ENCODE measurements around the gene MAOB.

Gene MAOB

GRCh38 chrX:43741843-43742573 lies 140.2 kb downstream of the MAOB start:
- H3K27ac ChIP-seq: peak overlapping the region; percentile 66
- TF ChIP-seq CTCF (IDR thresholded peaks at IDR 0.05) (no peak), ZFX (IDR thresholded peaks at IDR 0.05; ENCODE audit: borderline replicate concordance) (no peak)

- TF ChIP-seq ZFX (IDR thresholded peaks at IDR 0.05; ENCODE audit: borderline replicate concordance): no peak
- no peak for TF ChIP-seq CTCF (IDR thresholded peaks at IDR 0.05)
These were observed 146.3 kb downstream of the MAOB start for GRCh38 chrX:43735957-43736356.

GRCh38 chrX:43735534-43735933 lies 146.7 kb downstream of the MAOB start:
- no peak for TF ChIP-seq ZFX (IDR thresholded peaks at IDR 0.05; ENCODE audit: borderline replicate concordance)
- no peak for TF ChIP-seq CTCF (IDR thresholded peaks at IDR 0.05)
- H3K27ac ChIP-seq: no peak overlapping the region

More at GRCh38 chrX:43735957-43736356, 146.3 kb downstream of the MAOB start:
- no peak overlapping the region for H3K27ac ChIP-seq

- no peak overlapping the region for H3K27ac ChIP-seq
- TF ChIP-seq CTCF (IDR thresholded peaks at IDR 0.05) (no peak), ZFX (IDR thresholded peaks at IDR 0.05; ENCODE audit: borderline replicate concordance) (no peak)
These were observed 147.8 kb downstream of the MAOB start for GRCh38 chrX:43734444-43734843.

GRCh38 chrX:43733699-43734098 lies 148.6 kb downstream of the MAOB start:
- no peak for TF ChIP-seq ZFX (IDR thresholded peaks at IDR 0.05; ENCODE audit: borderline replicate concordance)
- TF ChIP-seq CTCF (IDR thresholded peaks at IDR 0.05): no peak

GRCh38 chrX:43731086-43731485 lies 151.2 kb downstream of the MAOB start:
- no peak overlapping the region for H3K27ac ChIP-seq
- TF ChIP-seq CTCF (IDR thresholded peaks at IDR 0.05) (no peak), ZFX (IDR thresholded peaks at IDR 0.05; ENCODE audit: borderline replicate concordance) (no peak)

More at GRCh38 chrX:43733699-43734098, 148.6 kb downstream of the MAOB start:
- H3K27ac ChIP-seq: no peak overlapping the region

- TF ChIP-seq CTCF (IDR thresholded peaks at IDR 0.05) (no peak), ZFX (IDR thresholded peaks at IDR 0.05; ENCODE audit: borderline replicate concordance) (no peak)
- no peak overlapping the region for H3K27ac ChIP-seq
These were observed 153.3 kb downstream of the MAOB start for GRCh38 chrX:43728966-43729365.
